ENCODE data around the gene BHLHE40.

Gene BHLHE40

GRCh38 chr3:5019411-5020241 is 40.4 kb downstream of the BHLHE40 start:
- DNase-seq (ENCODE audit: low read depth in 2 of 2), result peak; percentile 53 to 57

DNA sequence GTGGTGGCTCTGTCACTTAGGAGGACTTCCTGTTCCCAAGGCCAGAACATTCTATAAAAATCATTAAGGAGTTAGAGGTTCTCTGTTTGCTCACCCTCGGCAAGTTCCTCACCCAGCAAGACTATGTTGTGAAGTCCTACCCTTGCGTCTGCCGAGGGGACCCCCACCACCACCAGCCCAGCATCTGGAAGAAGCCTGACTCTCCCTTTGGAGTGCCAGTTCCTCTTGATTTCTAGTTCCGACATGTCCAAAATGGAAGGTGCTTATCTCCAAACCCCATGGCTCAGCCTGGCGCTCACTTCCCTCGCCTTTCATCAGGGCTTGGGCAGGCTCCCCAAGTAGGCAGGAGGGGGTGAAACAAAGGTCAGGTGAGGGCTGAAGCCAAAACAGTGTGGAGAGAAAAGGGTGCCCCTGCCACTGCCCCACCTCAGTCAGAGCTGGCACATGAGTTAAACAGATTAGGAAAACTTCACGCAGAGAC is 41.0 kb downstream of the BHLHE40 start:
- no peak for DNase-seq (ENCODE audit: low read depth in 2 of 2)

DNA sequence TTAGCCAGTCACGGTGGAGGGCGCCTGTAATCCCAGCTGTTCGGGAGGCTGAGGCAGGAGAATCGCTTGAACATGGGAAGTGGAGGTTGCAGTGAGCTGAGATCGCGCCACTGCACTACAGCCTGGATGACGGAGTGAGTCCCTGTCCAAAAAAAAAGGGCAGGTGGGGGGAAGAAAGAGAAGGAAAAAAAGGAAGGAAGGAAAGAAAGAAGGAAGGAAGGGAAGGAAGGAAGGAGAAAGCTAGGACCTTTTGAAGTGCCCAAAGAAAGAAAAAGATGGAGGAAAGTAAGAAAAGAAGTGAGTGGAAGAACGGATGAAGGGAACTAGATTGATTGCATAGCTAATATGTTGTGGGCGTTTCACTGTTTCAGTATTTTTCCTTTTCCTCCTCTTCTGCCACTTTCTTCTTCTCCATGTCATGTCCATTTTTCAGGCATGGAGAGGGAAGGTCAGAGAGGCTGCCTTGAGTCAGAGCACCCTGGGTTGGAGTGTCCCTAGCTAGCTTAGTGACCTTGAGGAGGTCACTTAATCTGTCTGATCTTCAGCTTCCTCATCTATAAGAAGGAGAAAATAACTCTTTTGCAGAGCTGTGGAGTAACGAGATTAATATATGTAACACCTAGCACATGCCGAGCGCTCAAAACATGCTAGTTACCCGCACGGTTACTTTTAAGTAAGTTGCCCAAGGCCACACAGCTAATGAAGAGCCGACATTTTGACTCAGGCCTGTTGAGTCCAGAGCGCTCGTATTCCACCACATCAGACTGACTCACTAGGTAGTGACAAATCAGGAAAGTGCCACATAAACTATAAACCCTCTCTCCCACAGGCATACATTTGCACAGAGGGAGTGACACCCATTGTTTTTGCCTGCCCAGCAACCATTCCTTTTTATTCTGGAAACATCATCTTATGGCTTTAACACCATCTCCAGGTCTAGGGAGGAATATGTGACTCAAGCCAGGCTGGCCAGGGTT is 42.2 kb downstream of the BHLHE40 start:
- DNase-seq (ENCODE audit: low read depth in 2 of 2), result no peak

DNA sequence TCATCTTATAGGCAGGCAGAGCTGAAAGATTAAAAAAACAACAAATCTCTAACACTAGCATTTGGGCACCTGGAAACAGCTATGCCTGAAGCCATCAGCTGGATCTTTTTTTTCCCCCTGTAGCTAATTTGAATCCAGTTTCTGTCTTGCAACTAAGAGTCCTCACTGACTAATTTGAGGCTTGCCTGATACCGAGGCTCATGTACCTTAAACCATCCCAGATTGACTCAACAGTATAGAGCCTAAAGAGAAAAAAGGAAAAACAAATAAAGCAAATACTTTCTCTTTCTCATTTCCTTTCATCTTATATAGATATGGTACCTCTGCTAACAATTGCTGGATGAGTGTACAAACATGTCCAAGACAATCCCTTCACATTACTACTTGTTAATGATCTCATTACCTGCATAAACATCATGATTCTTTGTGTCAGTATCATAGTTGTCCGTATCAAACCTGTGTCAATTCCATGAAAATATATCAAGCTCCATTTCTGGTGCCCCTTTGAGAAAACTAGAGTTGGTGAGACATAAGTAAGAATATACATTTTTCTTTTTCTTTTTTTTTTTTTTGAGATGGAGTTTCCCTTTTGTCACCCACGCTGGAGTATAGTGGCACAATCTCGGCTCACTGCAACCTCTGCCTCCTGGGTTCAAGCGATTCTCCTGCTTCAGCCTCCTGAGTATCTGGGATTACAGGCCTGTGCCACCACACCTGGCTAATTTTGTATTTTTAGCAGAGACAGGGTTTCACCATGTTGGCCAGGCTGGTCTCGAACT is 43.1 kb downstream of the BHLHE40 start:
- DNase-seq (ENCODE audit: low read depth in 2 of 2), result no peak

- peak in 1 of 2 donors; percentile 18 for DNase-seq (ENCODE audit: low read depth in 2 of 2)
These were observed 43.9 kb downstream of the BHLHE40 start for GRCh38 chr3:5022966-5023776.

GRCh38 chr3:5023777-5024346 is 44.6 kb downstream of the BHLHE40 start:
- no peak for DNase-seq (ENCODE audit: low read depth in 2 of 2)

GRCh38 chr3:5026046-5026362 is 46.8 kb downstream of the BHLHE40 start:
- no peak for DNase-seq (ENCODE audit: low read depth in 2 of 2)

GRCh38 chr3:5029715-5030114 is 50.5 kb downstream of the BHLHE40 start:
- no peak for DNase-seq (ENCODE audit: low read depth in 2 of 2)

DNA sequence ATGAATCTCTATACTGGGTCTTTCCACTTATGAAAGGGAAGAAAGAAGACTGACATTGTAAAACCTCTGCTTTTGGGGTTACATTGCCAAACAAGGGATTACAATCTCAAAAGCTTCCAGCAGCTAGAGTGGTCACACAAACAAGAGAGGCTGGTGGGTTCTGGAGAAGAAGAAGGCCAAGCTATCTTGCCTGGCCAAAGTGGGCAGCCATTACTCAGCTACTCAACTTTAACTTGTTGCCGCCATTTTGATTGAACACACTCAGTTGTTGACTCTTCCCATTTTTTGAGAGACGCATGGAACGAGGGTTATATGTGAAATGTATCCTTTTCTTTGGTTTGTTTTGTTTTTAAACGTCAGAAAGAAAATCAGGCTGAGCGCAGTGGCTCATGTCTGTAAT is 50.9 kb downstream of the BHLHE40 start:
- DNase-seq (ENCODE audit: low read depth in 2 of 2), result no peak

DNA sequence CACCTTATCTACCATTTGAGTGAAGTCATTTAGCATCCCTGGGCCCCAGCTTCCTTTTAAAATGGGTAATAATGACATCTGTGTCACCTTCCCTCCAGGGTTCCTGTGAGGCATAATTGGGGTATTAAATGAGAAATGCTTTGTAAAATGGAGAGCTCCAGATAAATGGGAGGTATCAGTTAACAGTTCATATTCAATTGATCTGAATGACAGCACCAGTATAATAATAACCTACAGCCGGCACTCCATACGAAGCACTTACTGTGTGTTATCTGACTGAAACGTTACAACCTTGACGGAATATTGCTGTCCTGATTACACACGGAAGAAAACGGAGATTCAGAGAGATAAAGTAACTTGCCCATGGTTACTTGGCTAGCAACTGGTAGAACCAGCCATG is 53.6 kb downstream of the BHLHE40 start:
- DNase-seq (ENCODE audit: low read depth in 2 of 2), result no peak
